SIG-M5 treated with dmso at 0.1 percent for 504 hours (cell line): ENCODE results near the gene OR9Q2.
"Not testable (repeated sequence)": the region's sequence is repeated elsewhere in the genome, so short reads cannot be mapped to it uniquely, and the experiment has no call there.

ENCODE experiments used
- DNase-seq: peaks from one replicate; lab custom pipeline; 2025; ENCODE audit not compliant: unreplicated experiment; lab: John Stamatoyannopoulos, UW

Gene OR9Q2

GRCh38 chr11:58188770-58189169 lies at the start of gene OR9Q2:
OR9Q2 (plus strand) TSS chr11:58189070; CDS start chr11:58190491, 1,421 bp downstream.
- no peak for DNase-seq

GRCh38 chr11:58142761-58143160 lies 46.1 kb upstream of the OR9Q2 start:
- no peak for DNase-seq

- no peak for DNase-seq
These were observed 36.1 kb upstream of the OR9Q2 start for GRCh38 chr11:58152781-58153180.

GRCh38 chr11:58164389-58164788 lies 24.5 kb upstream of the OR9Q2 start:
- no peak for DNase-seq

GRCh38 chr11:58164990-58165389 lies 23.9 kb upstream of the OR9Q2 start:
- no peak for DNase-seq

- no peak for DNase-seq
These were observed 23.3 kb upstream of the OR9Q2 start for GRCh38 chr11:58165504-58166106.

GRCh38 chr11:58177409-58178054 lies 11.3 kb upstream of the OR9Q2 start:
- no peak for DNase-seq

- DNase-seq, result no peak
These were observed 10.4 kb upstream of the OR9Q2 start for GRCh38 chr11:58178444-58178843.

- no peak for DNase-seq
These were observed 9.2 kb upstream of the OR9Q2 start for GRCh38 chr11:58179648-58180047.

- no peak for DNase-seq
These were observed 1.9 kb upstream of the OR9Q2 start for GRCh38 chr11:58186938-58187337.

- no peak for DNase-seq
These were observed 3.4 kb downstream of the OR9Q2 start for GRCh38 chr11:58192229-58192628.

GRCh38 chr11:58193391-58193790 lies 4.5 kb downstream of the OR9Q2 start:
- DNase-seq, result no peak

- no peak for DNase-seq
These were observed 7.1 kb downstream of the OR9Q2 start for GRCh38 chr11:58195939-58196338.

GRCh38 chr11:58199271-58199670 lies 10.4 kb downstream of the OR9Q2 start:
- no peak for DNase-seq

- DNase-seq, result no peak
These were observed 15.2 kb downstream of the OR9Q2 start, which contains the start of gene OR1S2 for GRCh38 chr11:58204042-58204441. OR1S2 (minus strand) TSS chr11:58204142; CDS start chr11:58204142, 0 bp downstream.

- not testable (repeated sequence) for DNase-seq
These were observed 23.6 kb downstream of the OR9Q2 start, which contains the start of gene OR1S1 for GRCh38 chr11:58212420-58212819. OR1S1 (plus strand) TSS chr11:58212720.

- DNase-seq, result no peak
These were observed 27.6 kb downstream of the OR9Q2 start for GRCh38 chr11:58216476-58216875.

GRCh38 chr11:58222721-58223120 lies 33.9 kb downstream of the OR9Q2 start:
- DNase-seq, result no peak

- DNase-seq, result no peak
These were observed 39.2 kb downstream of the OR9Q2 start for GRCh38 chr11:58227956-58228615.
